ENCODE data around the gene CHRNA4.
"Not testable (repeated sequence)": the region's sequence is repeated elsewhere in the genome, so short reads cannot be mapped to it uniquely, and the experiment has no call there.

CHRNA4 gene

DNA sequence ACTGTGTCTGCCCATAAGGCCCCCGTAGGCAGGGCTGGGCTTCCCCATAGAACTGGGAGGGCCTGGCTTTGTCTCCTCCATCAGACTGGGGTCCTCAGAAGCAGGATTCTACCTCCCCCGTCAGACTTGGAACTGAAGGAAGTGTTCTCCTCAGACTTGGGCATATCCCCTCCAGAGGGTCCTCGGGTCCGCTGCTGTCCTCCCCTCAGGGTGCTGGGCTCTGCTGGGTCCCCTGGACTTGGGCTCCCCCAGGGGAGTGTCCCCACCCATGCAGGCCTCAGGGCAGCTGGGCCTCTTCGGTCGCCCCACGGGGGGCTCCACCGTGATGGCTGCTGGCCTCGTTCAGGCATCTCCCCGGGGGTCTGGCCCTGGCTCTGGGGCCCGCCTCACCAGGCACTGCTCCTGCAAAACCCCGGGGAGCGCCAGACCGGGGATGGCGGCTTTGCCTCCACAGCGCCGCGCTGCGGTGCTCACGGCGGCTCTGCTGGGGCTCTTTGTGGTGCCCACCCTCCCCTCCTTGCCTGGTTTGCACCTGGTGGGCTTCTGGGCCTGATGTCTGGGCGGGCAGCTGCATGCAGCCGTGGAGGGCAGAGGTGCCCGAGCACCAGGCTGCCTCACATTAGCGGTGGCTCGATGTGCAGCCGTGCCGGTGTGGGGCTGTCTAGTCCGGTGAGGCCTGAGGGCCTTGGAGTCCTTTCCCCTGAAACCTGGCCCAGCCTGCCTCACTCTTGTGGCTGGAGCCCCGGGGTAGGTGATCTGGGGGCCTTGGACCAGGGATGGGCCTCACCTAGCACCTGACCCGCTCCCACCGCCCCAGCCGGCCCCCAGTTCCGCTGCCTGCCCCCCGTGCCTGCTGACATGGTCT is 54.2 kb downstream of the CHRNA4 start:
- DNase-seq: no peak

DNA sequence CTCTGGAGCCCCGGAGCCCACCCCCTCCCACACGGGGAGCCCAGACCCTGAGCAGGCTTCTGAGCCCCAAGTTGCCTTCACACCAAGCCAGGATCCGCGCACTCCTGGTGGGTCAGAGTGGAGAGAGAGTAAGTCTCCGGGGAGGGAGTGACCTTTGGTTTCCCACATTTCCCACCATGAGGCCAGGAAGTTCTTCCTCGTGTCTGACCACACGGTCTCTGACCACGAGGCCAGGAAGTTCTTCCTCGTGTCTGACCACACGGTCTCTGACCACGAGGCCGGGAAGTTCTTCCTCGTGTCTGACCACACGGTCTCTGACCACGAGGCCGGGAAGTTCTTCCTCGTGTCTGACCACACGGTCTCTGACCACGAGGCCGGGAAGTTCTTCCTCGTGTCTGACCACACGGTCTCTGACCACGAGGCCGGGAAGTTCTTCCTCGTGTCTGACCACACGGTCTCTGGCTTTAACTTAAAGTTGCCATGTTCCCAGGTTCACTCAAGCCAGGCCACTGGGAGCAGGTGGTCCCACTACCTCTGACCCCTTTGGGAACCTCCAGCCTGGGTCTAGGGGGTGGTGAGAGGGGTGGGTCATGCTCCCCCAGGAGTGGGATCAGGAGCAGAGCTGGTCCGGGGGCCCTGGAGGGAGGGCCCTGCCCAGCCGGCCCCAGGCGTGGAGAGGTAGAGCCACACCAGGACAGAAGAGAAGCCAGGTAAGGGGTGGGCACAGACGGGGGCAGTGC is 55.0 kb downstream of the CHRNA4 start:
- DNase-seq: not testable (repeated sequence)

DNA sequence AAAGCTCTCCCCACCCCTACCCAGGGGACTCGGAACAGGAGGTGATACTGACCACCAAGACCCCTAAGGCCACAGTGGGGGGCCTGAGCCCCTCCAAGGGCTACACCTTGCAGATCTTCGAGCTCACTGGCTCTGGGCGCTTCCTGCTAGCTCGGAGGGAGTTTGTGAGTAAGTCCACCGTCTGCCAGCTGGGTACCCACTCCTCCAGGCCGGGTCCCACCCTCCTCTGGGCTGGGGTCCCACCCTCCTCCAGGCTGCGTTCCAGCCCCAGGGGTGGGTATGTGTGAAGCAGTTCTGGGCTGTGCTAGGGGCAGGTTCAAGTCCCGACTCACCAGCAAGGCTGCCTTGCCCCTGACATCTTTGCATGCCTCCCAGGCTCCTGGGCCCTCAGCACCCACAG is 55.8 kb downstream of the CHRNA4 start:
- no peak for DNase-seq

DNA sequence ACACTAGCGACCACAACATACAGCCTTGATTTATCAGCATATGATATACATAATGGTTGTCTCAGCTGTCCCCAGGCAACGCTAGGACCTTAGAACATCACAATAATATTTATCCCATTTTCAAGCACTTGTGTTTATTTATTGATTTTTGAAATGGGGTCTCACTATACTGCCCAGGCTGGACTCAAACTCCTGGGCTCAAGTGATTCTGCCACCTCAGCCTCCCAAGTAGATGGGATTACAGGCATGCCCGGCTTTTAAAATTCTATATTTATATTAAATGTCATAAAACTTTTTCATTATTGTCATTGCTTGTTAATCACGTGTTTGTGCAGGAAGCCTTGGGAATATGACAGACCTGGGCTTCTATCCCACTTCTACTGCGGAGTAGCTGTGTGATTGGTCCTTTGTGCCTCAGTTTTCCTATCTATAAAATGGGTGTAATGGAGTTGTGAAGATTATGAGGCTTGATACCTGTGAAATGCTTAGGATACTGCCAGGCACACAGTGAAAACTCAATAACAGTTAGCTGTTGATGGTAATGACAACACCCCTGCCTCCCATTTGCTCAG is 58.0 kb downstream of the CHRNA4 start:
- no peak for DNase-seq

DNA sequence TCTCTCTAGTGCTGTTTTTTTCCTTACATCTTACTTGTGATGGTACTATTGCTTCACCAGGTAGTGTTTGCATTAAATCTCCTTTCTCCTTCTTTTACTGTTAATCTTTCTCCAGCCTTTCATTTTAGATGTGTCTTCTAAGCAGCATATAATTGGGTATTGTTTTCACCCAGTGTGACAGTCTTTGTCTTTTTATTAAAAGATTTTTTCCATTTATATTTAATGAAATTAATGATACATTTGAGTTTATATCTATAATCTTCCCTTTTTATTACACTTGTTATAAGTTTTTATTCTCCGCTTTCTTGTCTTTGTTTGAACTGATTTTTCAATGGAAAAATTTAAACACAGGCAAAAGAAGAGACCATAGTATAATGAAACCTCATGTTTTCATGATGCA is 59.5 kb downstream of the CHRNA4 start:
- DNase-seq: no peak

DNA sequence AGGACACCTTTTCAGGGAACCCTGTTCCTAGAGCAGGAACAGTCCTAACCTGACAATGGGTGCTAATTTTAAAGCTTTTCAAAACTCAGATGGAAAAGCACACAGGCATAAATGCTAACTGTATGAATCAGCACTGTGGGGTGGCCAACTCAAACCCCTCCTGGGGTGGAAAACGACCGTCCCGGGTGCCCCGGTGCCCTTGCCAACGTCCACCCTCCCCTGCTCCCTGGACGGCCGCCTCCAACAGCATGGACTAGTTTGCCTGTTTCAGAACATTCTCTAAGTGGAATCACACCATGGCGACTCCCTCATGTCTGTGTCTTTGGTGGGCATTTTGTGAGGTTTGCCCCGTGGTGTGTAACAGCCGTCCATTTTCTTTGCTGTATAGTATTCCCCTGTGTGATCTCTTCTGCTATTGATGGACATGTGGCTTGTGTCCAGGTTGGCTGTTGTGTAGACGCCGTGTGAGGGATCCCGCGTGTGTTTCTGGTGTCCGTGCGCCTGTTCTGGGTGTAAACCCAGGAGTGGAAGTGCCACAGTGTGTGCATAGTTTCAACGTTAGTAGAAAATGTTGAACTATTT is 62.3 kb downstream of the CHRNA4 start:
- no peak for DNase-seq

DNA sequence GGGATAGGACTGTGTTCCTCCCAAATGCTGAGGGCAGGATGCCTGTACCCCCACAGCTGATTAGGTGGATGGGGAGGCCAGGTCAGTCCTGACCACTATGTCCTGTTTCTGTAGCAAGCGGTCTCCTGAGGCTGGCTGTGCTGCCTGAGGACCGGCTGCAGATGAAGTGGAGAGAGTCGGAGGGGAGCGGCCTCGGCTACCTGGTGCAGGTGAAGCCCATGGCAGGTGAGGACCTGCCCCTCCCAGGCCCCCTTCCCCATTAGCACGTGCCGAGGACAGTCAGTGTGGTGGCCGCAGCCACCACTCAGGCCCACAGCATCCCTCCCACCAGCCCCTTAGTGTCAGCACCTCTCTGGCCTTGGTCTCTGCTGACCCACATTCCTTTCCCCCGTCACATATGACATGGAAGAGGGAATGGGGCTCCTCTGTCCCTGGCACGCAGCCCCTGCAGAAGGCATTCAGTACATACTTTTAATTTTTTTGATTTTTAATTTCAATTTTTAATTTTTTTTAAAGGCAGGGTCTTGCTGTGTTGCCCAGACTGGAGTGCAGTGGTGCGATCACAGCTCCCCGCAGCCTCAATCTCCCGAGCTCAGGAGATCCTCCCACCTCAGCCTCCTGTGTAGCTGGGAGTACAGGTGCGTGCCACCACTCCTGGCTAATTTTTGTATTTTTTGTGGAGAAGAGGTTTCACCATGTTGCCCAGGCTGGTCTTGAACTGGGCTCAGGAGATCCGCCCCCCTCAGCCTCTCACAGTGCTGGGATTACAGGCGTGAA is 63.2 kb downstream of the CHRNA4 start:
- no peak for DNase-seq

DNA sequence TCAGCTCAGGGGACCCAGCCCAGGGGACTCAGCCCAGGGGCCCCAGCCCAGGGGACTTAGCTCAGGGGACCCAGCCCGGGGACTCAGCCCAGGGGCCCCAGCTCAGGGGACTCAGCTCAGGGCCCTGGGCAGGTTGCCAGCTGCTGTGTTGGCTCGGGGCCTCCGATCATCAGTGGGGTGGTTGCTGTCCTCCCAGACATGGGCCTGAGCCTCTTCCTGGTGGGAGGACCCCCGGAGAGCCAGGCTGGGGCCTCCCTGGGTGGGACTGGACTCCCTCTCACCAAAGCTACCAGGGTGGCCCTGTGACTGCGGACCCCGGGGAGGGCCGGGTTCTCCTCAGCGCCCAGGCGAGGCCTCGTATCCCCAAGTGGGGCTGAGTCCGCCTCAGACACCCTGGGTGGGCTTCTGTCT is 63.8 kb downstream of the CHRNA4 start:
- DNase-seq: no peak

DNA sequence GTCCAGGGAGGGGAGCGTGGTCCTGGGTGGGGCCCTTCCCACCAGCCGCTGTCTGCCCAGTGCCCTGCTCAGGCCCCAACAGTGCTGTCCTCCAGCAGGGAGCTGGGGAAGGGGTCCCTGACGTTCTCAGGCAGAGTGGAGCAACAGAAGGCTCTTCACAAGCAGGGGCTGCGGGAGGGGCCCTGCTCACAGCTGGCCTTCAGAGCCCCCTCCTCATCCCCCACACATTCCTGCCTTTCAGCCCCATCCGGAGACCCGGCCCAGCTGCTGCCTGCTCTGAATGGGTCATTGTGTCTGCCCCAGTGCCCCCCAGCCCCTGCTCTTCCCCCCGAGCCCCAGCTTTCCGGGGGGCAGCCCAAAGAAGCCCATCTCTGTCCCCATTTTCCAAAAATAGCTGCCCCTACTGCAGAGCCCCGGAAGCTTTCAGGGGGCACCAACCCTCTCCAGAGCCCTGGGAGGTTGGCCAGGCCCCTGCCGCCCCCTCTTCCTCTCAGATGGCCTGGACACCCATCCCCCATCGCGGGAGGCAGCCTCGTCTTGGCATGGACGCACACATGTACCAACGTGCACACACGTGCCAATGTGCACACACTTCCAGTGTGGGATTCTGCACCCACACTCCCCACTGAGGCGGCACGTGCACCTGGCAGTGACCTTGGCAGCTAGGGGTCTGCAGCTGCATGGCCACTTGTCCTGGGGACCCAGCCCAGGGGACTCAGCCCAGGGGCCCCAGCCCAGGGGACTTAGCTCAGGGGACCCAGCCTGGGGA is 64.4 kb downstream of the CHRNA4 start:
- DNase-seq: no peak

DNA sequence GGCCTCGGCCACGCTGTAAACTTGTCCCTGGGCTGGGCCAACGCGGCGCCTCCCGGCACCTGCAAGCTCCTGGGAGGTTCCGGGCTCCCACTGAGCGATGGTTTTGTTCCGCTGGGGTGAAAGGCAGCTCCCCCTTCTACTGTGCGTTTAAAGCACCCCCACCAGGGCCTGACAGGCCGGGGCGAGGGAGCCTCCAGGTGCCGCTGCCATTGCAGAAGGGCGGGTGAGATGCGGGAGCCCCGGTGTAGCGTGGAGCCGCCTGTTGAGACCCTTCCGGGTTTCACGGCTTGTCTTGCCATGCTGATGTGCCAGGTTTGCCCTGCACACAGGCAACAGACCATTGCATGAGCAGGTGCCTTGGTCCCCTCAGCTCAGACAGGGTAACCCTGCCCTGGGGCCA is 65.3 kb downstream of the CHRNA4 start:
- no peak for DNase-seq

DNA sequence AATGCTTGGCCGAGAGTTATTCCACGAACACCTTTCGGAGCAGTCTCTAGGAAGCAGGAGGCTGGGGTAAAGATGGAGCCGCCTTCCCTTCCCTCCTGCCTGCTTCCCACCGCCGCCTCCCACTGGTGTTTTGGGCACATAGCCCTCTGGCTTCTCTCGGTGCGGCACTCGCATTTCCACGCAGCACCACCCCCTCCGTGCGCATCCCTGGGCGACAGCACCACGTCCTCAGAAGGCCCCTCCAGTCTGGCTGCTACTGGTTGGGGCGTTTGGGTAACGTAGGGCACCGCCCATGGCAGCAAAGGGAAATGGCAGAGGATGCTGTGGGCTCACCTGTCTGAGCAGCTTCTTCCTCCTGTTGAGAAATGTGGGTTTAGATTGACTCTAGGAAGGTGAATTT is 65.7 kb downstream of the CHRNA4 start:
- no peak for DNase-seq

DNA sequence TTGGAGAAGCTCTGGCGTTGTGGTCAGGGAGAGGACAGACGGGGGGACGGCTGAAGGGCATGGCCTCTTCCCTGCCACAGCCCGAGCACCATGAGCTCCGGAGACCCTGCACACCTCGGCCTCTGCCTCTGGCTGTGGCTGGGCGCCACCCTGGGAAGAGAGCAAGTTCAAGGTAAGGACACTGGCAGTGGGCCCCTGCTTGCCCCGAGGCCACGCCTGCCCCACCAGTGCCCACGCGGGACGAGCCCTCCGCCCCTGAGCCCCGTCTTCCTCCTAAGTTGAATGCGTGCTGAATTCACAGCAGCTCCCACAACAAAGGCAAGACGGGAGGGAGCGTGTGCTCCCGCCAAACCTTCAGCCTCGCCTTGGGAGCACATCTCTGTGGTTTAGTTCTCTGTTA is 66.1 kb downstream of the CHRNA4 start:
- DNase-seq: no peak

DNA sequence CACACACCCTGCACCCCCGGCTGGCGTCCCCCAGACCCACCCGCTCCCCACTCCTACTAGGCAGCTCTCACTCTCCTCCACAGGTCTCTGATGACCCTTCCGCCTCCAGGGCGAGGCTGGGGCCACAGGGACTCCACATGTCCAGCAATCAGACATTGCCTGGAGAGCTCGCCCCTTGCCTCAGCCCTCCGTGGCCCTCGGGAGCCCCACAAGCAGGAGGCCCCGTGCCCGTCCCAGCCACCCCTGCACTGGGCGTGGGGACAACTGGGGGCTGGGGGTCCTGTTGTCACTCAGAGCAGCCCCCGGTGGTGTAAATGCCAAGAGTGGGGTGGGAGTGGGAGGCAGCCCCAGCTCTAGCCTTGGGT is 66.6 kb downstream of the CHRNA4 start:
- no peak for DNase-seq

DNA sequence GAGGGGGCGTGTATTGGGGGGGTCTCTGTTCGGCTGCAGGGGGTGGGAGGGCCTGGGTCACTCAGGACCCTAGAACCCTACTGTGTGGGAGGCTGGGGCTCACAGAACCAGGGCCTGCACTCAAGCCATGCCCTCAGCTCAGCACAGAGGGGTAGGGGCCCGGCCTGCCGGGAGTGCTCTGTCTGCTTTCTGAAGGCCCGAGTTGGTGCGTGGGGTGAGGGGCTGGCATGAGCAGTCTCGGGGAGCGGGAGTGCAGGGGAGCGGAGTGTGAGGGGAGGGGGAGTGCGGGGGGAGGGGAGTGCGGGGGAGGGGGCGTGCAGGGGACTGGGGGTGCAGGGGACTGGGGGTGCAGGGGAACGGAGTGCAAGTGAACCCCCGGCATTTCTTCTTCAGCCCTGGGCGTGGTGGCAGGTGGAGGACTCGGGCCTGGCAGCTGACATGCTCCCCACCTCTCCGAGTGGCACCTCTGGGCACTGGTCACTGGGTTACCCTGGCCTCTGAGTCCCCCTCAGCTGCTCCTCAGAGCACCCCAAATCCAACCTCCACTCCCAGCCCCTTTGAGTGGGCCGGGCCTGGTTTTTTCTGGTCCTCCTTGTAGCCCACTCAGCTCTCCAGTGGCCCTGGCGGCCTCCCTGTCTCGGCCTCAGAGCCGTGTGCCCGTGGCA is 67.1 kb downstream of the CHRNA4 start:
- DNase-seq: no peak

DNA sequence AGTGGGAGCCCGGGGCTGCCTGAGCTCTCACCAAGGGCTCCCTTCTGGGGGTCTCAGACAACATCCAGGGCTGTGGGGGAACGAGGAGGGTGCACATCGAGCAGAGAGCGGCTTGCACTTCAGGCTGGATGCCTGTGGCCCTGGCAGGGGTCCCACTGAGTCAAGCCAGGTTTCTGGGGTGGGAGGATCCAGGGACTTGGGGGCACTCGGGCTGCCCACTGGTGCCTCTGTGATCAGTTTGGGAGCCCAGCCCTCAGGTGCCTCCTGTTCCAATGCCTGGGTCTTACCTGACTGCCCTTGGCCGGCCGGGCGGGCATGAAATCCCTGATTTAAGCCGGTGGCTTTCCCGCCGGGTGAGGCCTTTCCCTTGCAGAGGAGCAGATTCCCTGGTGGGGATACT is 67.7 kb downstream of the CHRNA4 start:
- no peak for DNase-seq
